Endothelial cell of umbilical vein (primary cell): ENCODE results near the gene ABCC1.
"Not testable (repeated sequence)": the region's sequence is repeated elsewhere in the genome, so short reads cannot be mapped to it uniquely, and the experiment has no call there.

Source experiments
- EZH2 ChIP-seq: IDR thresholded peaks from 2 replicates; pipeline ENCODE4 v1.6.1; 2012; ENCODE audit warnings: borderline replicate concordance, low read depth, mild to moderate bottlenecking, moderate library complexity, low read length, inconsistent platforms; ENCODE audit not compliant: severe bottlenecking
- FOS ChIP-seq: IDR thresholded peaks from 2 replicates; pipeline ENCODE4 v1.6.1; 2011; ENCODE audit warnings: mild to moderate bottlenecking, low read length, moderate library complexity, borderline replicate concordance; ENCODE audit not compliant: insufficient read depth
- JUN ChIP-seq: IDR thresholded peaks from 2 replicates; pipeline ENCODE4 v1.6.1; 2011; ENCODE audit warnings: borderline replicate concordance, low read depth; ENCODE audit not compliant: insufficient read length, insufficient read depth
- POLR2A ChIP-seq: IDR thresholded peaks from 2 replicates; pipeline ENCODE4 v1.6.1; 2012; ENCODE audit warnings: low read depth, mild to moderate bottlenecking, control low read depth, low read length
- POLR2AphosphoS5 ChIP-seq: IDR thresholded peaks from 2 replicates; pipeline ENCODE4 v1.6.1; 2012; ENCODE audit warnings: low read depth, mild to moderate bottlenecking, control low read depth, low read length, moderate library complexity; ENCODE audit not compliant: insufficient read depth
- TF ChIP-seq, protein P1 (sequence below), 2 donors: IDR thresholded peaks; 1 replicate in 1 of 2; 2 replicates in 1 of 2; pipeline ENCODE4 v1.5.1; 2011; ENCODE audit warnings: low read length in 2 of 2, mild to moderate bottlenecking in 2 of 2, moderate library complexity in 2 of 2, control low read depth in 1 of 2, inconsistent platforms in 1 of 2, low read depth in 1 of 2; ENCODE audit not compliant: insufficient read depth in 1 of 2; ENCODE audit errors: extremely low read depth in 1 of 2
- TF ChIP-seq, protein P2 (sequence below): IDR thresholded peaks from 2 replicates; pipeline ENCODE4 v1.6.1; 2011; ENCODE audit not compliant: insufficient read depth, insufficient read length

DNA sequence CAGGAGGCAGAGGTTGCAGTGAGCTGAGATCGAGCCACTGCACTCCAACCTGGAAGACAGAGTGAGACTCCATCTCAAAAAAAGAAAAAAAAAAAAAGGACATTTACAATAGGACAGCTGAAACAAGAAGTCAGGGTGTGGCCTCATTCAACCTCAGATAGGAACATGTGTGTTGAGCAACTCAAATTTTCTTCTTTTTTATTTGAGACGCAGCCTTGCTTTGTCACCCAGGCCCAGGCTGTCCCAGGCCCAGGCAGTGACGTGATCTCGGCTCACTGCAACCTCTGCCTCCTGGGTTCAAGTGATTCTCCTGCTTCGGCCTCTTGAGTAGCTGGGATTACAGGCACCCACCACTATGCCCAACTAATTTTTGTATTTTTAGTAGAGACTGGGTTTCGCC lies 12.6 kb upstream of the ABCC1 start:
- TF ChIP-seq, protein P1, sequence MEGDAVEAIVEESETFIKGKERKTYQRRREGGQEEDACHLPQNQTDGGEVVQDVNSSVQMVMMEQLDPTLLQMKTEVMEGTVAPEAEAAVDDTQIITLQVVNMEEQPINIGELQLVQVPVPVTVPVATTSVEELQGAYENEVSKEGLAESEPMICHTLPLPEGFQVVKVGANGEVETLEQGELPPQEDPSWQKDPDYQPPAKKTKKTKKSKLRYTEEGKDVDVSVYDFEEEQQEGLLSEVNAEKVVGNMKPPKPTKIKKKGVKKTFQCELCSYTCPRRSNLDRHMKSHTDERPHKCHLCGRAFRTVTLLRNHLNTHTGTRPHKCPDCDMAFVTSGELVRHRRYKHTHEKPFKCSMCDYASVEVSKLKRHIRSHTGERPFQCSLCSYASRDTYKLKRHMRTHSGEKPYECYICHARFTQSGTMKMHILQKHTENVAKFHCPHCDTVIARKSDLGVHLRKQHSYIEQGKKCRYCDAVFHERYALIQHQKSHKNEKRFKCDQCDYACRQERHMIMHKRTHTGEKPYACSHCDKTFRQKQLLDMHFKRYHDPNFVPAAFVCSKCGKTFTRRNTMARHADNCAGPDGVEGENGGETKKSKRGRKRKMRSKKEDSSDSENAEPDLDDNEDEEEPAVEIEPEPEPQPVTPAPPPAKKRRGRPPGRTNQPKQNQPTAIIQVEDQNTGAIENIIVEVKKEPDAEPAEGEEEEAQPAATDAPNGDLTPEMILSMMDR (IDR thresholded peaks at IDR 0.05; ENCODE audit: extremely low read depth in 1 of 2, insufficient read depth in 1 of 2, low read depth in 1 of 2, low read length in 2 of 2) = not testable (repeated sequence)
- TF ChIP-seq POLR2A, JUN, EZH2, POLR2AphosphoS5, FOS: not testable (repeated sequence)
- TF ChIP-seq, protein P2, sequence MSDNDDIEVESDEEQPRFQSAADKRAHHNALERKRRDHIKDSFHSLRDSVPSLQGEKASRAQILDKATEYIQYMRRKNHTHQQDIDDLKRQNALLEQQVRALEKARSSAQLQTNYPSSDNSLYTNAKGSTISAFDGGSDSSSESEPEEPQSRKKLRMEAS = not testable (repeated sequence)
